HG03469 (cell line): ENCODE data around the gene GDAP1L1.

ENCODE experiments used
- ATAC-seq: cut with Tn5 transposase; IDR thresholded peaks from one replicate; pipeline ENCODE4 v1.9.1; 2021; ENCODE audit warnings: mild to moderate bottlenecking, moderate library complexity, moderate number of reproducible peaks; ENCODE audit not compliant: unreplicated experiment

Gene GDAP1L1

GRCh38 chr20:44251284-44251683 is 4.2 kb downstream of the GDAP1L1 start:
- no peak for ATAC-seq

GRCh38 chr20:44253528-44253927 is 6.4 kb downstream of the GDAP1L1 start:
- ATAC-seq = no peak

GRCh38 chr20:44254073-44254472 is 7.0 kb downstream of the GDAP1L1 start:
- no peak for ATAC-seq

GRCh38 chr20:44255942-44256341 is 8.8 kb downstream of the GDAP1L1 start:
- no peak for ATAC-seq

- no peak for ATAC-seq
Observed at GRCh38 chr20:44256961-44257360, 9.9 kb downstream of the GDAP1L1 start.

- no peak for ATAC-seq
Observed at GRCh38 chr20:44258226-44258890, 11.2 kb downstream of the GDAP1L1 start.

GRCh38 chr20:44264287-44264686 is 17.2 kb downstream of the GDAP1L1 start:
- no peak for ATAC-seq

GRCh38 chr20:44268802-44269201 is 21.7 kb downstream of the GDAP1L1 start:
- ATAC-seq = no peak

- no peak for ATAC-seq
Observed at GRCh38 chr20:44271915-44272663, 25.0 kb downstream of the GDAP1L1 start.

- no peak for ATAC-seq
Observed at GRCh38 chr20:44273231-44274215, 26.4 kb downstream of the GDAP1L1 start.

GRCh38 chr20:44274303-44275017 is 27.4 kb downstream of the GDAP1L1 start:
- no peak for ATAC-seq

- ATAC-seq = no peak
Observed at GRCh38 chr20:44279228-44279627, 32.1 kb downstream of the GDAP1L1 start.

GRCh38 chr20:44280387-44280786 is 33.3 kb downstream of the GDAP1L1 start:
- no peak for ATAC-seq

GRCh38 chr20:44282192-44282591 is 35.1 kb downstream of the GDAP1L1 start:
- no peak for ATAC-seq

GRCh38 chr20:44284032-44284431 is 36.9 kb downstream of the GDAP1L1 start:
- ATAC-seq = no peak

GRCh38 chr20:44287272-44288097 is 40.4 kb downstream of the GDAP1L1 start:
- no peak for ATAC-seq

- no peak for ATAC-seq
Observed at GRCh38 chr20:44288252-44288651, 41.1 kb downstream of the GDAP1L1 start.

- ATAC-seq = no peak
Observed at GRCh38 chr20:44291754-44292153, 44.6 kb downstream of the GDAP1L1 start.

- no peak for ATAC-seq
Observed at GRCh38 chr20:44296011-44296410, 48.9 kb downstream of the GDAP1L1 start.

GRCh38 chr20:44297721-44298120 is 50.6 kb downstream of the GDAP1L1 start:
- no peak for ATAC-seq
